Breast epithelium (tissue), 3 donors: ENCODE data around the gene SDCCAG8.

Experiments used
- CTCF ChIP-seq, 3 donors: fragments of 450-650 bp; IDR thresholded peaks; one replicate each; pipeline ENCODE4 v1.5.1; 2016 to 2017; ENCODE audit warnings: antibody characterized with exemption in 3 of 3, mild to moderate bottlenecking in 3 of 3, moderate library complexity in 3 of 3
- POLR2A ChIP-seq: fragments of 450-650 bp; IDR thresholded peaks from one replicate; pipeline ENCODE4 v1.6.1; 2016; ENCODE audit warnings: antibody characterized with exemption, mild to moderate bottlenecking, moderate library complexity
- POLR2AphosphoS5 ChIP-seq, 3 donors: sonication (generic); formaldehyde crosslinking; IDR thresholded peaks; one replicate each; pipeline ENCODE4 v1.6.1; 2017; ENCODE audit warnings: antibody characterized with exemption in 3 of 3

GRCh38 chr1:243447347-243447746 is 191.5 kb downstream of the SDCCAG8 start:
- TF ChIP-seq CTCF (IDR thresholded peaks at IDR 0.05) (no peak), POLR2AphosphoS5 (IDR thresholded peaks at IDR 0.05) (no peak), POLR2A (no peak)
